C4-2B (cell line): ENCODE measurements around the gene PRKACG.
"Not testable (repeated sequence)": the region's sequence is repeated elsewhere in the genome, so short reads cannot be mapped to it uniquely, and the experiment has no call there.

Experiments
- H3K27ac ChIP-seq: fragments of 450-650 bp; 2 replicates; pipeline ENCODE4 v1.5.1; 2017
- CTCF ChIP-seq: fragments of 450-650 bp; conservative IDR thresholded peaks from 2 replicates; pipeline ENCODE4 v1.5.1; 2017; ENCODE audit warnings: mild to moderate bottlenecking
- ZFX ChIP-seq: fragments of 450-650 bp; IDR thresholded peaks from 2 replicates; pipeline ENCODE4 v1.6.1; 2017

PRKACG gene

DNA sequence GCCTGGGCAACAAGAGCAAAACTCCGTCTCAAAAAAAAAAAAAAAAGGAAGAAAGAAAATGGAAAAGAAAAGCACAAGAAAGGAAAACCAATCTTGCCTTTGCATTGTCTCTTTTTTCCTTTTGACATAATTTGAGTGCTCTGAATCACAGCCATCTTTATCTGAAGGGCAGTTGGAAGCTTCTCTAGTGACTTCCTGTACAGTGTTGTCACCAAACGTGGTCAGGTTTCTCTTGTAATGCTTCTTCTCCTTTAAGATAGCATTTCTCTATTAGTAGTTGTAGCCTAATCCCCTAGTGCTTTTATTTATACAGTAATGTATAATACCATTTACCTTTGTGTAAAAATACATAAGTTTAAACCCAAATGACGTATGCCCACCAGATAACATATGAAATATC is 18.1 kb downstream of the PRKACG start:
- TF ChIP-seq CTCF (no peak), ZFX (no peak)
- no peak overlapping the region for H3K27ac ChIP-seq

GRCh38 chr9:68991457-68991856 is 22.5 kb downstream of the PRKACG start:
- no peak overlapping the region for H3K27ac ChIP-seq
- TF ChIP-seq ZFX (no peak), CTCF (no peak)

DNA sequence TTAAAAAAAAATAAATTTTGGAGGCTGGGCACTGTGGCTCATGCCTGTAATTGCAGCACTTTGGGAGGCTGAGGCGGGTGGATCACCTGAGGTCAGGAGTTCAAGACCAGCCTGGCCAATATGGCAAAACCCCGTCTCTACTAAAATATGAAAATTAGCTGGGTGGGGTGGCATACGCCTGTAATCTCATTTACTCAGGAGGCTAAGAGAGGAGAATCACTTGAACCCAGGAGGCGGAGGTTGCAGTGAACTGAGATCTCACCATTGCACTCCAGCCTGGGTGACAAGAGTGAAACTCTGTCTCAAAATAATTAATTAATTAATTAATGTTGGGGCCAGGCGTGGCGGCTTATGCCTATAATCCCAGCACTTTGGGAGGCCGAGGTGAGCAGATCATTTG is 27.0 kb downstream of the PRKACG start:
- H3K27ac ChIP-seq: not testable (repeated sequence)

GRCh38 chr9:68983522-68984424 is 30.1 kb downstream of the PRKACG start:
- H3K27ac ChIP-seq: no peak overlapping the region
- TF ChIP-seq ZFX (no peak), CTCF (no peak)

- TF ChIP-seq ZFX (no peak), CTCF (no peak)
- H3K27ac ChIP-seq: no peak overlapping the region
Observed at GRCh38 chr9:68983008-68983411, 30.9 kb downstream of the PRKACG start.

GRCh38 chr9:68981789-68982188 is 32.1 kb downstream of the PRKACG start:
- H3K27ac ChIP-seq: peak overlapping the region; percentile 3; the same call in 1 of the 2 replicates
- TF ChIP-seq CTCF (no peak), ZFX (no peak)

GRCh38 chr9:68980341-68980914 is 33.5 kb downstream of the PRKACG start:
- no peak overlapping the region for H3K27ac ChIP-seq
- TF ChIP-seq CTCF (no peak), ZFX (no peak)
